Stimulated activated CD8-positive, alpha-beta memory T cell treated with anti-CD3 and anti-CD28 coated beads, Interleukin-4, amount 100 ng/mL, for 1 hour (primary cell): Measurements from ENCODE around the gene MACO1.
"Not testable (repeated sequence)": the region's sequence is repeated elsewhere in the genome, so short reads cannot be mapped to it uniquely, and the experiment has no call there.

Experiments
- DNase-seq, 2 donors: peaks; one replicate each; pipeline ENCODE4 v3.0.0-alpha.2; 2020; ENCODE audit warnings: low read depth in 2 of 2, low spot score in 1 of 2

Gene MACO1

GRCh38 chr1:25423206-25423605 is 7.5 kb upstream of the MACO1 start:
- not testable (repeated sequence) for DNase-seq

- no peak for DNase-seq
Observed at GRCh38 chr1:25425098-25426085, 5.3 kb upstream of the MACO1 start.

- no peak for DNase-seq
Observed at GRCh38 chr1:25427696-25428095, 3.0 kb upstream of the MACO1 start.

- no peak for DNase-seq
Observed at GRCh38 chr1:25428475-25429166, 2.1 kb upstream of the MACO1 start.

GRCh38 chr1:25430967-25431881 is 527 bp downstream of the MACO1 start:
- DNase-seq: no peak

- no peak for DNase-seq
Observed at GRCh38 chr1:25431955-25432719, 1.4 kb downstream of the MACO1 start.

- DNase-seq: no peak
Observed at GRCh38 chr1:25432749-25433388, 2.2 kb downstream of the MACO1 start.

GRCh38 chr1:25433389-25434186 is 2.9 kb downstream of the MACO1 start:
- no peak for DNase-seq

GRCh38 chr1:25435397-25436108 is 4.9 kb downstream of the MACO1 start:
- no peak for DNase-seq

- DNase-seq: no peak
Observed at GRCh38 chr1:25437672-25438071, 7.0 kb downstream of the MACO1 start.

GRCh38 chr1:25439287-25439686 is 8.6 kb downstream of the MACO1 start:
- no peak for DNase-seq

- no peak for DNase-seq
Observed at GRCh38 chr1:25442178-25442577, 11.5 kb downstream of the MACO1 start.

- no peak for DNase-seq
Observed at GRCh38 chr1:25443030-25443699, 12.5 kb downstream of the MACO1 start.

- DNase-seq: not testable (repeated sequence)
Observed at GRCh38 chr1:25444604-25445003, 13.9 kb downstream of the MACO1 start.

GRCh38 chr1:25445993-25446538 is 15.4 kb downstream of the MACO1 start:
- no peak for DNase-seq

- no peak for DNase-seq
Observed at GRCh38 chr1:25447547-25447946, 16.9 kb downstream of the MACO1 start.

- DNase-seq: no peak
Observed at GRCh38 chr1:25450891-25451290, 20.2 kb downstream of the MACO1 start.

- DNase-seq: no peak
Observed at GRCh38 chr1:25451908-25452307, 21.2 kb downstream of the MACO1 start.
